ENCODE data around the gene TXNIP. TPM values are rescaled to one million over a fixed set of nuclear protein-coding genes. Genes with fewer than 3 reads are reported as not detected.
A peak's percentile ranks its signal among the peaks of the same experiment; 100 is the strongest.

Gene TXNIP
- total RNA-seq, 3 donors from 2014 or later = 2,506 to 3,955 (median 3,543) TPM

GRCh38 chr1:145965119-145965744 lies 31.1 kb downstream of the TXNIP start:
- H3K4me3 ChIP-seq = peak overlapping the region; percentile 49 to 80 (median 66)
- peaks cover 12 to 13% of the 10 kb centered on the region in 2 donors for H3K4me1 ChIP-seq
- peak overlapping the region; percentile 92 to 93 for H3K27ac ChIP-seq
- DNase-seq (ENCODE audit: low spot score in 2 of 2) = no peak
- intact Hi-C loops (cut with DNase I; ENCODE audit: low total_unique reads) = no loop called here
- H3K36me3 ChIP-seq = no peaks in the 10 kb centered on the region
- TF ChIP-seq POLR2AphosphoS5 (IDR thresholded peaks at IDR 0.05) = no peak
- no peak for TF ChIP-seq CTCF (IDR thresholded peaks at IDR 0.05)
- TF ChIP-seq POLR2A (IDR thresholded peaks at IDR 0.05) = no peak
- no peaks in the 10 kb centered on the region for H3K27me3 ChIP-seq
- no peaks in the 10 kb centered on the region for H3K9me3 ChIP-seq

GRCh38 chr1:145964328-145965118 lies 31.9 kb downstream of the TXNIP start, which contains the start of the genes ANKRD34A and POLR3GL:
Gene ANKRD34A (minus strand): TSS chr1:145964575. CDS start chr1:145961759, 2,816 bp downstream.
Gene POLR3GL (plus strand): TSS chr1:145964690. CDS start chr1:145974866, 10,176 bp downstream.
- Histone ChIP-seq H3K27ac (peak within 1 kb of the TSS; percentile 92 to 93), H3K4me1 (peaks cover 12 to 17% of the 10 kb centered on the region in 2 donors), H3K9me3 (no peaks in the 10 kb centered on the region), H3K27me3 (no peaks in the 10 kb centered on the region), H3K4me3 (peak within 1 kb of the TSS; percentile 49 to 80 (median 66)), H3K36me3 (no peaks in the 10 kb centered on the region)
- intact Hi-C loops (cut with DNase I; ENCODE audit: low total_unique reads) = no loop called here
- DNase-seq (ENCODE audit: low spot score in 2 of 2) = peak; percentile 95 to 97
- TF ChIP-seq POLR2AphosphoS5 (IDR thresholded peaks at IDR 0.05) (peak; percentile 74 to 95 (median 82)), CTCF (IDR thresholded peaks at IDR 0.05) (no peak), POLR2A (IDR thresholded peaks at IDR 0.05) (peak; percentile 95)

- H3K4me3 ChIP-seq = peak overlapping the region; percentile 49 to 80 (median 68)
- H3K4me1 ChIP-seq = peaks cover 12 to 17% of the 10 kb centered on the region in 2 donors
- H3K9me3 ChIP-seq = no peaks in the 10 kb centered on the region
- TF ChIP-seq POLR2AphosphoS5 (IDR thresholded peaks at IDR 0.05) (no peak), CTCF (IDR thresholded peaks at IDR 0.05) (no peak), POLR2A (IDR thresholded peaks at IDR 0.05) (no peak)
- no peak for DNase-seq (ENCODE audit: low spot score in 2 of 2)
- intact Hi-C loops (cut with DNase I; ENCODE audit: low total_unique reads) = no loop called here
- no peaks in the 10 kb centered on the region for H3K27me3 ChIP-seq
- H3K36me3 ChIP-seq = no peaks in the 10 kb centered on the region
- peak overlapping the region; percentile 92 to 94 for H3K27ac ChIP-seq
These were observed 32.9 kb downstream of the TXNIP start for GRCh38 chr1:145963265-145964019.

GRCh38 chr1:145962157-145963102 lies 33.9 kb downstream of the TXNIP start:
- Histone ChIP-seq H3K27ac (peak overlapping the region; percentile 92 to 94), H3K4me3 (peak overlapping the region; percentile 59 to 80 (median 68)), H3K36me3 (no peaks in the 10 kb centered on the region), H3K27me3 (no peaks in the 10 kb centered on the region), H3K4me1 (peaks cover 12 to 17% of the 10 kb centered on the region in 2 donors), H3K9me3 (no peaks in the 10 kb centered on the region)
- TF ChIP-seq POLR2AphosphoS5 (IDR thresholded peaks at IDR 0.05) = peak in 1 of 3 donors; percentile 21
- TF ChIP-seq CTCF (IDR thresholded peaks at IDR 0.05) = no peak
- TF ChIP-seq POLR2A (IDR thresholded peaks at IDR 0.05) = no peak
- intact Hi-C loops (cut with DNase I; ENCODE audit: low total_unique reads) = no loop called here
- DNase-seq (ENCODE audit: low spot score in 2 of 2) = no peak

Data from breast epithelium (tissue), 4 donors.